MM.1S (cell line): ENCODE data around the gene KLK1.

Experiments
- DNase-seq: peaks from one replicate; pipeline ENCODE4 v3.0.0-alpha.2; 2015
- H2AFZ ChIP-seq: fragments of 300-600 bp; sonication (generic); 2 replicates; pipeline ENCODE4 v1.6.0; 2016; ENCODE audit warnings: antibody characterized with exemption, low read length
- H3F3A ChIP-seq: fragments of 300-600 bp; sonication (generic); 2 replicates; pipeline ENCODE4 v1.6.1; 2016; ENCODE audit warnings: mild to moderate bottlenecking, antibody characterized with exemption, low read length, moderate library complexity, mixed read lengths; ENCODE audit not compliant: insufficient read depth
- H3K27ac ChIP-seq: fragments of 300-600 bp; sonication (generic); 2 replicates; pipeline ENCODE4 v1.5.1; 2016; ENCODE audit warnings: mild to moderate bottlenecking, low read length
- H3K27me3 ChIP-seq: fragments of 300-600 bp; sonication (generic); replicated peaks from 2 replicates; pipeline ENCODE4 v1.6.0; 2016; ENCODE audit warnings: low read length; ENCODE audit not compliant: insufficient read depth
- H3K36me3 ChIP-seq: fragments of 300-600 bp; sonication (generic); replicated peaks from 2 replicates; pipeline ENCODE4 v1.6.1; 2016; ENCODE audit warnings: mild to moderate bottlenecking, low read length, mixed read lengths; ENCODE audit not compliant: insufficient read depth
- H3K4me1 ChIP-seq: fragments of 300-600 bp; sonication (generic); 2 replicates; pipeline ENCODE4 v1.6.1; 2016; ENCODE audit warnings: low read length, mixed read lengths
- H3K4me2 ChIP-seq: fragments of 300-600 bp; sonication (generic); 2 replicates; pipeline ENCODE4 v1.6.0; 2016; ENCODE audit warnings: low read depth, low read length
- H3K4me3 ChIP-seq: fragments of 300-600 bp; sonication (generic); 2 replicates; pipeline ENCODE4 v1.5.1; 2016; ENCODE audit warnings: low read length, mixed read lengths
- H3K79me2 ChIP-seq: fragments of 300-600 bp; sonication (generic); 2 replicates; pipeline ENCODE4 v1.6.1; 2016; ENCODE audit warnings: mixed run types, low read length, mixed read lengths
- H3K9ac ChIP-seq: fragments of 300-600 bp; sonication (generic); 2 replicates; pipeline ENCODE4 v1.6.1; 2016; ENCODE audit warnings: low read length, mixed read lengths
- H3K9me2 ChIP-seq: fragments of 300-600 bp; sonication (generic); replicated peaks from 2 replicates; pipeline ENCODE4 v1.6.1; 2016; ENCODE audit warnings: mild to moderate bottlenecking, low read length, mixed read lengths; ENCODE audit not compliant: insufficient read depth
- H3K9me3 ChIP-seq: fragments of 300-600 bp; sonication (generic); replicated peaks from 2 replicates; pipeline ENCODE4 v1.6.1; 2016; ENCODE audit warnings: mild to moderate bottlenecking, low read length, mixed read lengths; ENCODE audit not compliant: insufficient read depth
- H4K20me1 ChIP-seq: fragments of 300-600 bp; sonication (generic); 2 replicates; pipeline ENCODE4 v1.6.1; 2016; ENCODE audit warnings: mild to moderate bottlenecking, low read length, moderate library complexity, mixed read lengths; ENCODE audit not compliant: insufficient read depth
- CTCF ChIP-seq: fragments of 300-600 bp; sonication (generic); IDR thresholded peaks from 2 replicates; pipeline ENCODE4 v1.5.1; 2016; ENCODE audit warnings: antibody characterized with exemption, low read length, mixed read lengths
- EZH2 ChIP-seq: fragments of 300-600 bp; sonication (generic); optimal IDR thresholded peaks from 2 replicates; pipeline ENCODE3; 2017; ENCODE audit warnings: low read depth, mild to moderate bottlenecking, antibody characterized with exemption, low read length, mixed read lengths
- EZH2phosphoT487 ChIP-seq: fragments of 300-600 bp; sonication (generic); IDR thresholded peaks from 2 replicates; pipeline ENCODE4 v1.6.1; 2018; ENCODE audit warnings: antibody characterized with exemption, low read length

KLK1 gene

GRCh38 chr19:50778906-50779430 lies 44.6 kb downstream of the KLK1 start:
- Histone ChIP-seq H2AFZ (no peak overlapping the region), H3F3A (no peaks in the 10 kb centered on the region), H3K9me3 (no peaks in the 10 kb centered on the region), H3K4me3 (no peak overlapping the region), H3K79me2 (no peaks in the 10 kb centered on the region), H3K27me3 (peaks cover 82% of the 10 kb centered on the region), H3K27ac (no peak overlapping the region), H4K20me1 (no peaks in the 10 kb centered on the region), H3K9me2 (no peaks in the 10 kb centered on the region), H3K9ac (no peak overlapping the region), H3K4me2 (no peak overlapping the region), H3K36me3 (no peaks in the 10 kb centered on the region), H3K4me1 (no peaks in the 10 kb centered on the region)
- TF ChIP-seq EZH2phosphoT487 (no peak), EZH2 (no peak)
- DNase-seq = no peak

GRCh38 chr19:50777830-50778303 lies 45.7 kb downstream of the KLK1 start:
- no peaks in the 10 kb centered on the region for H3K9me3 ChIP-seq
- no peaks in the 10 kb centered on the region for H3K79me2 ChIP-seq
- H3K4me1 ChIP-seq = no peaks in the 10 kb centered on the region
- H3K9me2 ChIP-seq = no peaks in the 10 kb centered on the region
- no peaks in the 10 kb centered on the region for H3K36me3 ChIP-seq
- no peak overlapping the region for H2AFZ ChIP-seq
- H3F3A ChIP-seq = no peaks in the 10 kb centered on the region
- H3K4me3 ChIP-seq = no peak overlapping the region
- H3K27me3 ChIP-seq = peaks cover 93% of the 10 kb centered on the region
- no peak for DNase-seq
- H3K9ac ChIP-seq = no peak overlapping the region
- no peak overlapping the region for H3K27ac ChIP-seq
- TF ChIP-seq CTCF (no peak), EZH2 (no peak), EZH2phosphoT487 (no peak)
- no peaks in the 10 kb centered on the region for H4K20me1 ChIP-seq
- H3K4me2 ChIP-seq = no peak overlapping the region

- no peak overlapping the region for H2AFZ ChIP-seq
- no peak overlapping the region for H3K27ac ChIP-seq
- H3F3A ChIP-seq = no peaks in the 10 kb centered on the region
Observed at GRCh38 chr19:50777261-50777660, 46.3 kb downstream of the KLK1 start.

More at GRCh38 chr19:50777261-50777660, 46.3 kb downstream of the KLK1 start:
- H4K20me1 ChIP-seq = no peaks in the 10 kb centered on the region
- no peaks in the 10 kb centered on the region for H3K4me1 ChIP-seq
- H3K79me2 ChIP-seq = no peaks in the 10 kb centered on the region
- no peaks in the 10 kb centered on the region for H3K9me3 ChIP-seq
- no peak overlapping the region for H3K9ac ChIP-seq
- H3K36me3 ChIP-seq = no peaks in the 10 kb centered on the region
- TF ChIP-seq EZH2 = no peak
- TF ChIP-seq EZH2phosphoT487 = no peak
- no peak for TF ChIP-seq CTCF
- H3K9me2 ChIP-seq = no peaks in the 10 kb centered on the region
- peaks cover 91% of the 10 kb centered on the region for H3K27me3 ChIP-seq
- no peak overlapping the region for H3K4me2 ChIP-seq
- no peak overlapping the region for H3K4me3 ChIP-seq
- no peak for DNase-seq
